ENCODE data around the gene PCDHB2. TPM values are rescaled to one million over a fixed set of nuclear protein-coding genes. Genes with fewer than 3 reads are reported as not detected.
"Not testable (repeated sequence)": the region's sequence is repeated elsewhere in the genome, so short reads cannot be mapped to it uniquely, and the experiment has no call there.

The PCDHB2 gene
- total RNA-seq, 1 experiment from 2014 or later: 26.3 TPM

- Histone ChIP-seq H3K4me1 (ENCODE audit: insufficient read depth, low read length) (no peaks in the 10 kb centered on the region), H4K8ac (replicated peaks; ENCODE audit: insufficient read length, low read depth, low read length) (no peak overlapping the region), H3K4me2 (ENCODE audit: insufficient read depth, insufficient read length, low read length) (no peak overlapping the region), H4K20me1 (ENCODE audit: control insufficient read depth, insufficient read depth, insufficient read length) (no peaks in the 10 kb centered on the region), H3K4ac (ENCODE audit: low read depth, low read length) (no peak overlapping the region), H3T11ph (ENCODE audit: low read length) (no peak overlapping the region), H3K9me3 (ENCODE audit: control insufficient read depth, low read depth, low read length) (peaks cover under 1% of the 10 kb centered on the region), H3K79me1 (ENCODE audit: insufficient read depth, low read depth, low read length, poor library complexity, severe bottlenecking) (peaks cover 3% of the 10 kb centered on the region), H4K91ac (ENCODE audit: insufficient read length, low read depth, low read length) (no peak overlapping the region), H3K27ac (ENCODE audit: insufficient read length, low read depth, low read length) (no peak overlapping the region), H3K18ac (ENCODE audit: insufficient read length, low read depth, low read length) (no peak overlapping the region), H2AK5ac (ENCODE audit: insufficient read length, low read length) (no peak overlapping the region), H3K23ac (ENCODE audit: insufficient read length, low read depth, low read length) (no peak overlapping the region), H3K23me2 (ENCODE audit: insufficient read length, low read depth, low read length, poor library complexity, severe bottlenecking) (no peaks in the 10 kb centered on the region), H3K9ac (ENCODE audit: extremely low read depth, insufficient read length, low read length) (no peak overlapping the region), H3K27me3 (ENCODE audit: insufficient read depth, low read length) (no peaks in the 10 kb centered on the region), H2BK20ac (ENCODE audit: low read depth, low read length, poor library complexity, severe bottlenecking) (no peak overlapping the region), H4K5ac (ENCODE audit: insufficient read length, low read depth, low read length) (no peak overlapping the region), H2BK15ac (ENCODE audit: low read depth, low read length) (no peak overlapping the region), H3K14ac (ENCODE audit: insufficient read depth, low read length) (no peak overlapping the region), H2BK5ac (ENCODE audit: insufficient read length, low read length) (no peak overlapping the region), H2BK120ac (ENCODE audit: low read depth, low read length, poor library complexity, severe bottlenecking) (no peak overlapping the region), H2BK12ac (ENCODE audit: insufficient read length, low read depth, low read length) (no peak overlapping the region), H3K79me2 (ENCODE audit: insufficient read depth, low read length) (no peaks in the 10 kb centered on the region), H2AFZ (ENCODE audit: low read length) (no peak overlapping the region), H3K56ac (ENCODE audit: insufficient read length, low read depth, low read length) (no peak overlapping the region)
- peaks cover 2 to 7% of the 10 kb centered on the region in 2 experiments; a peak in 3 of 4 replicates for H3K4me1 Mint-ChIP-seq
- H3K4me3 Mint-ChIP-seq: peak overlapping the region in 1 of 2 experiments; percentile 63; a peak in 2 of 5 replicates
- no peak overlapping the region for H3K27ac Mint-ChIP-seq
- DNase-seq: no peak
- no peaks in the 10 kb centered on the region for H3K27me3 Mint-ChIP-seq (ENCODE audit: low read depth)
- peaks cover 30 to 71% (median 52%) of the 10 kb centered on the region in 3 experiments for H3K36me3 Mint-ChIP-seq (ENCODE audit: insufficient read depth in 1 of 3, low read depth in 3 of 3)
- WGBS (ENCODE audit: extremely low coverage, insufficient read length, low lambda C conversion rate): no CpG with 5 or more reads among the region's 20 CpGs
- peaks cover 36 to 49% of the 10 kb centered on the region in 2 experiments for H3K9me3 Mint-ChIP-seq
- TF ChIP-seq CTCF (conservative IDR thresholded peaks at IDR 0.05): no peak
These were observed 6.6 kb downstream of the PCDHB2 start for GRCh38 chr5:141101059-141101458.

GRCh38 chr5:141102070-141102469, 7.7 kb downstream of the PCDHB2 start:
- H3K79me2 ChIP-seq (ENCODE audit: insufficient read depth, low read length); H2BK12ac ChIP-seq (ENCODE audit: insufficient read length, low read depth, low read length); H3K14ac ChIP-seq (ENCODE audit: insufficient read depth, low read length); H3K9ac ChIP-seq (ENCODE audit: extremely low read depth, insufficient read length, low read length); H3K9me3 ChIP-seq (ENCODE audit: control insufficient read depth, low read depth, low read length); H3K4ac ChIP-seq (ENCODE audit: low read depth, low read length); H2BK15ac ChIP-seq (ENCODE audit: low read depth, low read length); H2BK20ac ChIP-seq (ENCODE audit: low read depth, low read length, poor library complexity, severe bottlenecking); H3K18ac ChIP-seq (ENCODE audit: insufficient read length, low read depth, low read length); DNase-seq; H3K4me1 Mint-ChIP-seq; H4K8ac ChIP-seq (replicated peaks; ENCODE audit: insufficient read length, low read depth, low read length); H3K27ac ChIP-seq (ENCODE audit: insufficient read length, low read depth, low read length); H2BK5ac ChIP-seq (ENCODE audit: insufficient read length, low read length); H3T11ph ChIP-seq (ENCODE audit: low read length); H3K4me2 ChIP-seq (ENCODE audit: insufficient read depth, insufficient read length, low read length); H3K27me3 ChIP-seq (ENCODE audit: insufficient read depth, low read length); H3K4me1 ChIP-seq (ENCODE audit: insufficient read depth, low read length); H2BK120ac ChIP-seq (ENCODE audit: low read depth, low read length, poor library complexity, severe bottlenecking); H4K91ac ChIP-seq (ENCODE audit: insufficient read length, low read depth, low read length); H3K23ac ChIP-seq (ENCODE audit: insufficient read length, low read depth, low read length); H3K56ac ChIP-seq (ENCODE audit: insufficient read length, low read depth, low read length); H3K4me3 Mint-ChIP-seq; H4K20me1 ChIP-seq (ENCODE audit: control insufficient read depth, insufficient read depth, insufficient read length); H3K27ac Mint-ChIP-seq; H2AK5ac ChIP-seq (ENCODE audit: insufficient read length, low read length); H3K23me2 ChIP-seq (ENCODE audit: insufficient read length, low read depth, low read length, poor library complexity, severe bottlenecking); H2AFZ ChIP-seq (ENCODE audit: low read length); H3K79me1 ChIP-seq (ENCODE audit: insufficient read depth, low read depth, low read length, poor library complexity, severe bottlenecking); H3K27me3 Mint-ChIP-seq (ENCODE audit: low read depth); H4K5ac ChIP-seq (ENCODE audit: insufficient read length, low read depth, low read length): not testable (repeated sequence)
- H3K36me3 Mint-ChIP-seq (ENCODE audit: insufficient read depth in 1 of 3, low read depth in 3 of 3): peaks cover 27 to 67% (median 51%) of the 10 kb centered on the region in 3 experiments
- no CpG with 5 or more reads among the region's 39 CpGs for WGBS (ENCODE audit: extremely low coverage, insufficient read length, low lambda C conversion rate)
- peaks cover 34 to 48% of the 10 kb centered on the region in 2 experiments for H3K9me3 Mint-ChIP-seq

Measured in H9 (cell line).